ENCODE measurements around the gene HMGB1. TPM values are rescaled to one million over a fixed set of nuclear protein-coding genes. Genes with fewer than 3 reads are reported as not detected.

HMGB1 gene
- total RNA-seq, 3 donors from 2014 or later, result 178 to 303 (median 259) TPM

GRCh38 chr13:30408319-30409101 lies 57.2 kb downstream of the HMGB1 start:
- peak; percentile 80 for TF ChIP-seq CTCF (IDR thresholded peaks at IDR 0.05)
- no peaks in the 10 kb centered on the region for H3K36me3 ChIP-seq (ENCODE audit: low read depth)
- no peaks in the 10 kb centered on the region for H3K9me3 ChIP-seq
- intact Hi-C loops (cut with DNase I, micrococcal nuclease), result no loop called here
- ATAC-seq, result peak; percentile 97
- H3K4me3 ChIP-seq, result no peak overlapping the region
- H3K4me1 ChIP-seq (ENCODE audit: low read depth), result peaks cover 3% of the 10 kb centered on the region
- peak; percentile 96 to 99 (median 97) for DNase-seq

GRCh38 chr13:30406779-30407416 lies 58.8 kb downstream of the HMGB1 start:
- no peak overlapping the region for H3K4me3 ChIP-seq
- H3K9me3 ChIP-seq, result no peaks in the 10 kb centered on the region
- DNase-seq (no peak), ATAC-seq (no peak)
- intact Hi-C loops (cut with DNase I, micrococcal nuclease), result no loop called here
- TF ChIP-seq CTCF (IDR thresholded peaks at IDR 0.05), result no peak
- H3K36me3 ChIP-seq (ENCODE audit: low read depth), result no peaks in the 10 kb centered on the region
- peaks cover 3% of the 10 kb centered on the region for H3K4me1 ChIP-seq (ENCODE audit: low read depth)

Other genes with a start within 250 kb of the HMGB1 start
- gene KATNAL1, start 158.4 kb downstream of the HMGB1 start, total RNA-seq, result 10 to 100 TPM in 1 of 3 donors, 1 to 10 TPM in 2; 3.4 to 45.5 (median 5.8) TPM
- gene UBE2L5, start 43.4 kb downstream of the HMGB1 start, total RNA-seq, result not detected
- gene USPL1, start 152.0 kb upstream of the HMGB1 start, total RNA-seq, result 10 to 100 TPM; 10.9 to 16.1 (median 11.4) TPM

All from mucosa of descending colon (tissue), 3 donors.